T-helper 2 cell treated with Interferon-gamma antibody and Interleukin-4, amounts not matched to agents 5 μg/mL and 100 μg/mL, for 36 hours (primary cell): ENCODE results near the gene AVP.
"Not testable (repeated sequence)": the region's sequence is repeated elsewhere in the genome, so short reads cannot be mapped to it uniquely, and the experiment has no call there.

ENCODE experiments used
- DNase-seq: peaks from one replicate; pipeline ENCODE4 v3.0.0; 2021; ENCODE audit warnings: low spot score
- H3K27ac Mint-ChIP-seq: one replicate; pipeline ENCODE4 v1.8.0; 2021; ENCODE audit warnings: mild to moderate bottlenecking, mixed read lengths
- H3K27me3 Mint-ChIP-seq: one replicate; pipeline ENCODE4 v1.8.0; 2021; ENCODE audit warnings: low read depth, mixed read lengths
- H3K36me3 Mint-ChIP-seq: one replicate; pipeline ENCODE4 v1.8.0; 2021; ENCODE audit warnings: low read depth, mixed read lengths
- H3K4me1 Mint-ChIP-seq: one replicate; pipeline ENCODE4 v1.8.0; 2021; ENCODE audit warnings: low read depth, mixed read lengths
- H3K4me3 Mint-ChIP-seq: one replicate; pipeline ENCODE4 v1.8.0; 2022; ENCODE audit warnings: mild to moderate bottlenecking, moderate library complexity, mixed read lengths
- H3K9me3 Mint-ChIP-seq: one replicate; pipeline ENCODE4 v1.8.0; 2021; ENCODE audit warnings: mixed read lengths

The AVP gene

GRCh38 chr20:3084283-3084985 is at the start of gene AVP:
TSS of gene AVP (minus strand) at chr20:3084724. CDS start at chr20:3084674, 50 bp downstream.
- no peaks in the 10 kb centered on the region for H3K9me3 Mint-ChIP-seq

GRCh38 chr20:3134151-3134550 is 49.6 kb upstream of the AVP start:
- Mint-ChIP-seq H3K4me1 (peaks cover 4% of the 10 kb centered on the region), H3K27ac (no peak overlapping the region), H3K27me3 (no peaks in the 10 kb centered on the region), H3K36me3 (peaks cover 2% of the 10 kb centered on the region), H3K9me3 (no peaks in the 10 kb centered on the region), H3K4me3 (no peak overlapping the region)
- DNase-seq: no peak

More at GRCh38 chr20:3084283-3084985, at the start of gene AVP:
- H3K27me3 Mint-ChIP-seq: peaks cover 50% of the 10 kb centered on the region
- H3K4me1 Mint-ChIP-seq: peaks cover 7% of the 10 kb centered on the region
- DNase-seq: no peak
- H3K4me3 Mint-ChIP-seq: peak within 1 kb of the TSS; percentile 41
- no peaks in the 10 kb centered on the region for H3K36me3 Mint-ChIP-seq
- no peak within 1 kb of the TSS for H3K27ac Mint-ChIP-seq

- no peaks in the 10 kb centered on the region for H3K27me3 Mint-ChIP-seq
- H3K4me1 Mint-ChIP-seq: peaks cover 2% of the 10 kb centered on the region
These were observed 48.6 kb upstream of the AVP start for GRCh38 chr20:3133155-3133554.

GRCh38 chr20:3130051-3130600 is 45.6 kb upstream of the AVP start:
- H3K9me3 Mint-ChIP-seq: no peaks in the 10 kb centered on the region

More at GRCh38 chr20:3133155-3133554, 48.6 kb upstream of the AVP start:
- Mint-ChIP-seq H3K27ac (no peak overlapping the region), H3K4me3 (no peak overlapping the region), H3K9me3 (no peaks in the 10 kb centered on the region), H3K36me3 (peaks cover 2% of the 10 kb centered on the region)
- DNase-seq: no peak

GRCh38 chr20:3129094-3129493 is 44.6 kb upstream of the AVP start:
- no peak for DNase-seq
- H3K27me3 Mint-ChIP-seq: no peaks in the 10 kb centered on the region
- H3K36me3 Mint-ChIP-seq: peaks cover 11% of the 10 kb centered on the region
- no peak overlapping the region for H3K27ac Mint-ChIP-seq
- H3K4me1 Mint-ChIP-seq: no peaks in the 10 kb centered on the region
- H3K4me3 Mint-ChIP-seq: no peak overlapping the region
- no peaks in the 10 kb centered on the region for H3K9me3 Mint-ChIP-seq

More at GRCh38 chr20:3130051-3130600, 45.6 kb upstream of the AVP start:
- Mint-ChIP-seq H3K4me3 (no peak overlapping the region), H3K27me3 (no peaks in the 10 kb centered on the region), H3K36me3 (peaks cover 7% of the 10 kb centered on the region), H3K27ac (no peak overlapping the region), H3K4me1 (no peaks in the 10 kb centered on the region)
- no peak for DNase-seq

- no peaks in the 10 kb centered on the region for H3K27me3 Mint-ChIP-seq
- H3K27ac Mint-ChIP-seq: no peak overlapping the region
- no peak for DNase-seq
- no peak overlapping the region for H3K4me3 Mint-ChIP-seq
- peaks cover 2% of the 10 kb centered on the region for H3K4me1 Mint-ChIP-seq
- peaks cover 17% of the 10 kb centered on the region for H3K36me3 Mint-ChIP-seq
- peaks cover 2% of the 10 kb centered on the region for H3K9me3 Mint-ChIP-seq
These were observed 43.9 kb upstream of the AVP start for GRCh38 chr20:3128275-3128984.

GRCh38 chr20:3126527-3126859 is 42.0 kb upstream of the AVP start:
- no peak for DNase-seq
- no peak overlapping the region for H3K27ac Mint-ChIP-seq
- H3K36me3 Mint-ChIP-seq: peaks cover 37% of the 10 kb centered on the region
- no peaks in the 10 kb centered on the region for H3K27me3 Mint-ChIP-seq
- peaks cover 12% of the 10 kb centered on the region for H3K9me3 Mint-ChIP-seq
- no peak overlapping the region for H3K4me3 Mint-ChIP-seq
- peaks cover 19% of the 10 kb centered on the region for H3K4me1 Mint-ChIP-seq

GRCh38 chr20:3125776-3126526 is 41.4 kb upstream of the AVP start:
- not testable (repeated sequence) for DNase-seq, H3K27ac Mint-ChIP-seq, H3K4me3 Mint-ChIP-seq, H3K27me3 Mint-ChIP-seq
- H3K4me1 Mint-ChIP-seq: peaks cover 24% of the 10 kb centered on the region
- peaks cover 12% of the 10 kb centered on the region for H3K9me3 Mint-ChIP-seq
- H3K36me3 Mint-ChIP-seq: peaks cover 40% of the 10 kb centered on the region

GRCh38 chr20:3124773-3125560 is 40.4 kb upstream of the AVP start:
- not testable (repeated sequence) for H3K27me3 Mint-ChIP-seq, H3K4me3 Mint-ChIP-seq, DNase-seq, H3K27ac Mint-ChIP-seq
- Mint-ChIP-seq H3K36me3 (peaks cover 45% of the 10 kb centered on the region), H3K9me3 (peaks cover 12% of the 10 kb centered on the region), H3K4me1 (peaks cover 28% of the 10 kb centered on the region)

- H3K9me3 Mint-ChIP-seq: peaks cover 12% of the 10 kb centered on the region
- not testable (repeated sequence) for H3K27me3 Mint-ChIP-seq, H3K4me3 Mint-ChIP-seq, H3K27ac Mint-ChIP-seq, DNase-seq
- H3K4me1 Mint-ChIP-seq: peaks cover 28% of the 10 kb centered on the region
- peaks cover 43% of the 10 kb centered on the region for H3K36me3 Mint-ChIP-seq
These were observed 39.6 kb upstream of the AVP start for GRCh38 chr20:3124163-3124562.

- H3K27ac Mint-ChIP-seq: peak overlapping the region; percentile 71
- peaks cover 12% of the 10 kb centered on the region for H3K9me3 Mint-ChIP-seq
- no peaks in the 10 kb centered on the region for H3K27me3 Mint-ChIP-seq
- DNase-seq: no peak
- peak overlapping the region; percentile 50 for H3K4me3 Mint-ChIP-seq
- H3K4me1 Mint-ChIP-seq: peaks cover 28% of the 10 kb centered on the region
- H3K36me3 Mint-ChIP-seq: peaks cover 44% of the 10 kb centered on the region
These were observed 39.0 kb upstream of the AVP start for GRCh38 chr20:3123542-3123941.

GRCh38 chr20:3121955-3122610 is 37.6 kb upstream of the AVP start:
- no peak for DNase-seq
- peak overlapping the region; percentile 55 for H3K4me3 Mint-ChIP-seq

More at GRCh38 chr20:3121955-3122610, 37.6 kb upstream of the AVP start:
- Mint-ChIP-seq H3K9me3 (peaks cover 12% of the 10 kb centered on the region), H3K36me3 (peaks cover 42% of the 10 kb centered on the region), H3K27ac (peak overlapping the region; percentile 92), H3K4me1 (peaks cover 28% of the 10 kb centered on the region), H3K27me3 (no peaks in the 10 kb centered on the region)
